SK-N-SH treated with all-trans-retinoic acid at 6 μM for 48 hours (cell line): ENCODE measurements around the gene CNTNAP2.

ENCODE experiments used
- ATAC-seq: fragments of 200-7000 bp; cut with Tn5 transposase; 3 replicates; pipeline ENCODE4 v1.9.1; 2020; ENCODE audit warnings: mild to moderate bottlenecking, moderate library complexity
- ARNTL ChIP-seq: fragments of 450-650 bp; formaldehyde crosslinking; IDR thresholded peaks from 2 replicates; pipeline ENCODE4 v1.5.0; 2020; ENCODE audit warnings: low read depth, mild to moderate bottlenecking, moderate library complexity, borderline replicate concordance
- CSDC2 ChIP-seq: fragments of 250-450 bp; sonication (Bioruptor Pico); IDR thresholded peaks from 2 replicates; pipeline ENCODE4 v1.5.0; 2020; ENCODE audit warnings: mild to moderate bottlenecking, moderate library complexity
- ESRRG ChIP-seq: fragments of 250-450 bp; sonication (Bioruptor Pico); IDR thresholded peaks from 2 replicates; pipeline ENCODE4 v1.6.1; 2021; ENCODE audit warnings: mild to moderate bottlenecking
- GLIS3 ChIP-seq: fragments of 250-450 bp; sonication (Bioruptor Pico); IDR thresholded peaks from 2 replicates; pipeline ENCODE4 v1.5.0; 2020; ENCODE audit warnings: mild to moderate bottlenecking, moderate library complexity
- ISL1 ChIP-seq: fragments of 250-450 bp; sonication (Bioruptor Pico); IDR thresholded peaks from 2 replicates; pipeline ENCODE4 v2.1.2; 2022; ENCODE audit warnings: mild to moderate bottlenecking, moderate library complexity
- OSR1 ChIP-seq: fragments of 250-450 bp; sonication (Bioruptor Pico); IDR thresholded peaks from 2 replicates; pipeline ENCODE4 v1.8.0; 2022; ENCODE audit warnings: moderate library complexity, mild to moderate bottlenecking, inconsistent platforms
- PPARA ChIP-seq: fragments of 250-450 bp; sonication (Bioruptor Pico); IDR thresholded peaks from 2 replicates; pipeline ENCODE4 v1.5.0; 2020; ENCODE audit warnings: mild to moderate bottlenecking, borderline replicate concordance
- RARB ChIP-seq: fragments of 250-450 bp; sonication (Bioruptor Pico); IDR thresholded peaks from 2 replicates; pipeline ENCODE4 v1.8.0; 2021; ENCODE audit warnings: mild to moderate bottlenecking, moderate library complexity
- SNAI2 ChIP-seq: fragments of 250-450 bp; sonication (Bioruptor Pico); IDR thresholded peaks from 2 replicates; pipeline ENCODE4 v1.5.0; 2020; ENCODE audit warnings: mild to moderate bottlenecking, moderate library complexity
- TCF4 ChIP-seq: fragments of 250-450 bp; sonication (Bioruptor Pico); IDR thresholded peaks from 2 replicates; pipeline ENCODE4 v1.8.0; 2021; ENCODE audit warnings: mild to moderate bottlenecking, moderate library complexity, borderline replicate concordance
- TOX ChIP-seq: fragments of 250-450 bp; sonication (Bioruptor Pico); IDR thresholded peaks from 2 replicates; pipeline ENCODE4 v1.8.0; 2021; ENCODE audit warnings: mild to moderate bottlenecking, moderate library complexity, borderline replicate concordance
- ZC3H10 ChIP-seq: fragments of 250-450 bp; sonication (Bioruptor Pico); IDR thresholded peaks from 2 replicates; pipeline ENCODE4 v1.5.1; 2021; ENCODE audit warnings: mild to moderate bottlenecking, moderate library complexity
- ZFP3 ChIP-seq: fragments of 250-450 bp; sonication (Bioruptor Pico); IDR thresholded peaks from 2 replicates; pipeline ENCODE4 v1.5.0; 2020; ENCODE audit warnings: mild to moderate bottlenecking, moderate library complexity
- ZFP30 ChIP-seq: fragments of 450-650 bp; formaldehyde crosslinking; IDR thresholded peaks from 2 replicates; pipeline ENCODE4 v1.5.0; 2022; ENCODE audit warnings: mild to moderate bottlenecking, moderate library complexity
- ZNF565 ChIP-seq: fragments of 450-650 bp; formaldehyde crosslinking; conservative IDR thresholded peaks from 2 replicates; pipeline ENCODE4 v1.5.0; 2020; ENCODE audit warnings: low read depth, mild to moderate bottlenecking, moderate library complexity
- ZNF70 ChIP-seq: fragments of 450-650 bp; formaldehyde crosslinking; IDR thresholded peaks from 2 replicates; pipeline ENCODE4 v1.5.0; 2020; ENCODE audit warnings: mild to moderate bottlenecking, moderate library complexity
- TF ChIP-seq, protein P1 (sequence below): fragments of 250-450 bp; sonication (Bioruptor Pico); IDR thresholded peaks from 2 replicates; pipeline ENCODE4 v1.5.1; 2020; ENCODE audit warnings: low read depth, mild to moderate bottlenecking, moderate library complexity
- TF ChIP-seq, protein P2 (sequence below): fragments of 250-450 bp; sonication (Bioruptor Pico); IDR thresholded peaks from 2 replicates; pipeline ENCODE4 v1.5.1; 2021; ENCODE audit warnings: mild to moderate bottlenecking, moderate library complexity
- TF ChIP-seq, protein P3 (sequence below): fragments of 250-450 bp; sonication (Bioruptor Pico); IDR thresholded peaks from 2 replicates; pipeline ENCODE4 v1.8.0; 2021; ENCODE audit warnings: low read depth, mild to moderate bottlenecking, moderate library complexity, borderline replicate concordance
- TF ChIP-seq, protein P4 (sequence below): fragments of 250-450 bp; sonication (Bioruptor Pico); IDR thresholded peaks from 2 replicates; pipeline ENCODE4 v1.8.0; 2020; ENCODE audit warnings: mild to moderate bottlenecking, moderate library complexity, borderline replicate concordance
- TF ChIP-seq, protein P5 (sequence below): fragments of 250-450 bp; sonication (Bioruptor Pico); IDR thresholded peaks from 2 replicates; pipeline ENCODE4 v1.5.0; 2020; ENCODE audit warnings: mild to moderate bottlenecking, moderate library complexity

The CNTNAP2 gene

DNA sequence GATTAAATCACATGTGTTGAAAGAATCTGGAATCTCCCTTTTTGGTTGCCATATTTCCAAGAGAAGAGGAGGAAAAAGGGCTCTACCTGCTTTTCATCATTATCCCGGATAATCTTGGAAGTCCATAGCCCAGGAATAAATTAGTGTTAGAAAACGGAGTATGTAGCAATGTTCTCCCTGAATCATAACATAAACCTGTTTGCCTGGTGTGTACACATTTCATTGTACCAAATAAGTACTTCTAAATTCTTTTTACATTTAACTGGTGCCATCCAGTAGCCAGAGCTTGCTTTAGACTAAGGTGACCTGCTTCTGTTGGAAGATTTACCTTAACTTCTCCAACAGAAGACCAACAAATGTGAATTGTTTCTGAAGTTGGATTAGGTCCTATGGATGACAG, 2291.7 kb downstream of the CNTNAP2 start:
- no peak for TF ChIP-seq SNAI2
- TF ChIP-seq, protein P1, sequence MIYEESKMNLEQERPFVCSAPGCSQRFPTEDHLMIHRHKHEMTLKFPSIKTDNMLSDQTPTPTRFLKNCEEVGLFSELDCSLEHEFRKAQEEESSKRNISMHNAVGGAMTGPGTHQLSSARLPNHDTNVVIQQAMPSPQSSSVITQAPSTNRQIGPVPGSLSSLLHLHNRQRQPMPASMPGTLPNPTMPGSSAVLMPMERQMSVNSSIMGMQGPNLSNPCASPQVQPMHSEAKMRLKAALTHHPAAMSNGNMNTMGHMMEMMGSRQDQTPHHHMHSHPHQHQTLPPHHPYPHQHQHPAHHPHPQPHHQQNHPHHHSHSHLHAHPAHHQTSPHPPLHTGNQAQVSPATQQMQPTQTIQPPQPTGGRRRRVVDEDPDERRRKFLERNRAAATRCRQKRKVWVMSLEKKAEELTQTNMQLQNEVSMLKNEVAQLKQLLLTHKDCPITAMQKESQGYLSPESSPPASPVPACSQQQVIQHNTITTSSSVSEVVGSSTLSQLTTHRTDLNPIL (CRISPR knock-in tag): no peak
- no peak for TF ChIP-seq OSR1 (CRISPR knock-in tag)
- no peak for TF ChIP-seq ZC3H10 (CRISPR knock-in tag)
- TF ChIP-seq ZFP3 (CRISPR knock-in tag): no peak
- no peak for TF ChIP-seq GLIS3
- TF ChIP-seq, protein P2, sequence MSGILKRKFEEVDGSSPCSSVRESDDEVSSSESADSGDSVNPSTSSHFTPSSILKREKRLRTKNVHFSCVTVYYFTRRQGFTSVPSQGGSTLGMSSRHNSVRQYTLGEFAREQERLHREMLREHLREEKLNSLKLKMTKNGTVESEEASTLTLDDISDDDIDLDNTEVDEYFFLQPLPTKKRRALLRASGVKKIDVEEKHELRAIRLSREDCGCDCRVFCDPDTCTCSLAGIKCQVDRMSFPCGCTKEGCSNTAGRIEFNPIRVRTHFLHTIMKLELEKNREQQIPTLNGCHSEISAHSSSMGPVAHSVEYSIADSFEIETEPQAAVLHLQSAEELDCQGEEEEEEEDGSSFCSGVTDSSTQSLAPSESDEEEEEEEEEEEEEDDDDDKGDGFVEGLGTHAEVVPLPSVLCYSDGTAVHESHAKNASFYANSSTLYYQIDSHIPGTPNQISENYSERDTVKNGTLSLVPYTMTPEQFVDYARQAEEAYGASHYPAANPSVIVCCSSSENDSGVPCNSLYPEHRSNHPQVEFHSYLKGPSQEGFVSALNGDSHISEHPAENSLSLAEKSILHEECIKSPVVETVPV (CRISPR knock-in tag): no peak
- TF ChIP-seq ZNF70 (CRISPR knock-in tag): no peak
- no peak for TF ChIP-seq ISL1 (CRISPR knock-in tag)
- TF ChIP-seq, protein P3, sequence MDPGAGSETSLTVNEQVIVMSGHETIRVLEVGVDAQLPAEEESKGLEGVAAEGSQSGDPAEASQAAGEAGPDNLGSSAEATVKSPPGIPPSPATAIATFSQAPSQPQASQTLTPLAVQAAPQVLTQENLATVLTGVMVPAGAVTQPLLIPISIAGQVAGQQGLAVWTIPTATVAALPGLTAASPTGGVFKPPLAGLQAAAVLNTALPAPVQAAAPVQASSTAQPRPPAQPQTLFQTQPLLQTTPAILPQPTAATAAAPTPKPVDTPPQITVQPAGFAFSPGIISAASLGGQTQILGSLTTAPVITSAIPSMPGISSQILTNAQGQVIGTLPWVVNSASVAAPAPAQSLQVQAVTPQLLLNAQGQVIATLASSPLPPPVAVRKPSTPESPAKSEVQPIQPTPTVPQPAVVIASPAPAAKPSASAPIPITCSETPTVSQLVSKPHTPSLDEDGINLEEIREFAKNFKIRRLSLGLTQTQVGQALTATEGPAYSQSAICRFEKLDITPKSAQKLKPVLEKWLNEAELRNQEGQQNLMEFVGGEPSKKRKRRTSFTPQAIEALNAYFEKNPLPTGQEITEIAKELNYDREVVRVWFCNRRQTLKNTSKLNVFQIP (CRISPR knock-in tag): no peak
- TF ChIP-seq ESRRG (CRISPR knock-in tag): no peak
- TF ChIP-seq TCF4 (CRISPR knock-in tag): no peak
- TF ChIP-seq ZNF565 (CRISPR knock-in tag): no peak
- no peak for TF ChIP-seq PPARA (CRISPR knock-in tag)
- TF ChIP-seq, protein P4, sequence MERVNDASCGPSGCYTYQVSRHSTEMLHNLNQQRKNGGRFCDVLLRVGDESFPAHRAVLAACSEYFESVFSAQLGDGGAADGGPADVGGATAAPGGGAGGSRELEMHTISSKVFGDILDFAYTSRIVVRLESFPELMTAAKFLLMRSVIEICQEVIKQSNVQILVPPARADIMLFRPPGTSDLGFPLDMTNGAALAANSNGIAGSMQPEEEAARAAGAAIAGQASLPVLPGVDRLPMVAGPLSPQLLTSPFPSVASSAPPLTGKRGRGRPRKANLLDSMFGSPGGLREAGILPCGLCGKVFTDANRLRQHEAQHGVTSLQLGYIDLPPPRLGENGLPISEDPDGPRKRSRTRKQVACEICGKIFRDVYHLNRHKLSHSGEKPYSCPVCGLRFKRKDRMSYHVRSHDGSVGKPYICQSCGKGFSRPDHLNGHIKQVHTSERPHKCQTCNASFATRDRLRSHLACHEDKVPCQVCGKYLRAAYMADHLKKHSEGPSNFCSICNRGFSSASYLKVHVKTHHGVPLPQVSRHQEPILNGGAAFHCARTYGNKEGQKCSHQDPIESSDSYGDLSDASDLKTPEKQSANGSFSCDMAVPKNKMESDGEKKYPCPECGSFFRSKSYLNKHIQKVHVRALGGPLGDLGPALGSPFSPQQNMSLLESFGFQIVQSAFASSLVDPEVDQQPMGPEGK: no peak
- no peak for TF ChIP-seq TOX (CRISPR knock-in tag)
- no peak for TF ChIP-seq ARNTL (CRISPR knock-in tag)
- TF ChIP-seq CSDC2 (CRISPR knock-in tag): no peak
- TF ChIP-seq, protein P5, sequence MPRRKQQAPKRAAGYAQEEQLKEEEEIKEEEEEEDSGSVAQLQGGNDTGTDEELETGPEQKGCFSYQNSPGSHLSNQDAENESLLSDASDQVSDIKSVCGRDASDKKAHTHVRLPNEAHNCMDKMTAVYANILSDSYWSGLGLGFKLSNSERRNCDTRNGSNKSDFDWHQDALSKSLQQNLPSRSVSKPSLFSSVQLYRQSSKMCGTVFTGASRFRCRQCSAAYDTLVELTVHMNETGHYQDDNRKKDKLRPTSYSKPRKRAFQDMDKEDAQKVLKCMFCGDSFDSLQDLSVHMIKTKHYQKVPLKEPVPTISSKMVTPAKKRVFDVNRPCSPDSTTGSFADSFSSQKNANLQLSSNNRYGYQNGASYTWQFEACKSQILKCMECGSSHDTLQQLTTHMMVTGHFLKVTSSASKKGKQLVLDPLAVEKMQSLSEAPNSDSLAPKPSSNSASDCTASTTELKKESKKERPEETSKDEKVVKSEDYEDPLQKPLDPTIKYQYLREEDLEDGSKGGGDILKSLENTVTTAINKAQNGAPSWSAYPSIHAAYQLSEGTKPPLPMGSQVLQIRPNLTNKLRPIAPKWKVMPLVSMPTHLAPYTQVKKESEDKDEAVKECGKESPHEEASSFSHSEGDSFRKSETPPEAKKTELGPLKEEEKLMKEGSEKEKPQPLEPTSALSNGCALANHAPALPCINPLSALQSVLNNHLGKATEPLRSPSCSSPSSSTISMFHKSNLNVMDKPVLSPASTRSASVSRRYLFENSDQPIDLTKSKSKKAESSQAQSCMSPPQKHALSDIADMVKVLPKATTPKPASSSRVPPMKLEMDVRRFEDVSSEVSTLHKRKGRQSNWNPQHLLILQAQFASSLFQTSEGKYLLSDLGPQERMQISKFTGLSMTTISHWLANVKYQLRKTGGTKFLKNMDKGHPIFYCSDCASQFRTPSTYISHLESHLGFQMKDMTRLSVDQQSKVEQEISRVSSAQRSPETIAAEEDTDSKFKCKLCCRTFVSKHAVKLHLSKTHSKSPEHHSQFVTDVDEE (CRISPR knock-in tag): no peak
- ATAC-seq: no peak

DNA sequence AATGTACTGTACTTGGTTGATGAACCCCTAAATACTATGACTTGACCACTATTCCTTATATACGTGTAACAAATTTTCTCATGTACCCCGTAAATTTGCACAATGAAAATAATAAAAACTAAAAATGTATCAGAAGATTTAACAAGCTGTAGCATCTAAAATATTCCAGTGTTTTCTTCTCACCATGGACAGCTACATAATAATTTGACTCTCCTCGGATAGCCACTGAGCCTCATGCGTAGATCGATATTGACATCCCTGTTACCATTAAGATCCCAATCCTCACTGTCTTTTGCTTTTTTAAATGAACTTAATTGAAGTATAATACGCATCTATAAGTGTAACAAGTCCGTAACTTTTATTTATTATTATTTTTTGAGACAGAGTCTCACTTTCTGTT, 2294.3 kb downstream of the CNTNAP2 start:
- no peak for ATAC-seq
- TF ChIP-seq ZFP30 (no peak), SNAI2 (no peak), ARNTL (CRISPR knock-in tag) (no peak), ZFP3 (CRISPR knock-in tag) (no peak), PPARA (CRISPR knock-in tag) (no peak), TCF4 (CRISPR knock-in tag) (no peak), RARB (CRISPR knock-in tag) (no peak), GLIS3 (no peak), ESRRG (CRISPR knock-in tag) (no peak), ZNF70 (CRISPR knock-in tag) (no peak), OSR1 (CRISPR knock-in tag) (no peak), TOX (CRISPR knock-in tag) (no peak), CSDC2 (CRISPR knock-in tag) (no peak), ZNF565 (CRISPR knock-in tag) (no peak), ISL1 (CRISPR knock-in tag) (no peak), ZC3H10 (CRISPR knock-in tag) (no peak)
- TF ChIP-seq, protein P4: no peak
- TF ChIP-seq, protein P3 (CRISPR knock-in tag): no peak
- TF ChIP-seq, protein P2 (CRISPR knock-in tag): no peak
- TF ChIP-seq, protein P1 (CRISPR knock-in tag): no peak
- TF ChIP-seq, all 23 proteins: peak for 0
